NK-92 (cell line): ENCODE results near the gene NEURL1.
"Not testable (repeated sequence)": the region's sequence is repeated elsewhere in the genome, so short reads cannot be mapped to it uniquely, and the experiment has no call there.

ENCODE experiments used
- DNase-seq: peaks from one replicate; lab custom pipeline; 2025; ENCODE audit not compliant: unreplicated experiment; lab: John Stamatoyannopoulos, UW

The NEURL1 gene

DNA sequence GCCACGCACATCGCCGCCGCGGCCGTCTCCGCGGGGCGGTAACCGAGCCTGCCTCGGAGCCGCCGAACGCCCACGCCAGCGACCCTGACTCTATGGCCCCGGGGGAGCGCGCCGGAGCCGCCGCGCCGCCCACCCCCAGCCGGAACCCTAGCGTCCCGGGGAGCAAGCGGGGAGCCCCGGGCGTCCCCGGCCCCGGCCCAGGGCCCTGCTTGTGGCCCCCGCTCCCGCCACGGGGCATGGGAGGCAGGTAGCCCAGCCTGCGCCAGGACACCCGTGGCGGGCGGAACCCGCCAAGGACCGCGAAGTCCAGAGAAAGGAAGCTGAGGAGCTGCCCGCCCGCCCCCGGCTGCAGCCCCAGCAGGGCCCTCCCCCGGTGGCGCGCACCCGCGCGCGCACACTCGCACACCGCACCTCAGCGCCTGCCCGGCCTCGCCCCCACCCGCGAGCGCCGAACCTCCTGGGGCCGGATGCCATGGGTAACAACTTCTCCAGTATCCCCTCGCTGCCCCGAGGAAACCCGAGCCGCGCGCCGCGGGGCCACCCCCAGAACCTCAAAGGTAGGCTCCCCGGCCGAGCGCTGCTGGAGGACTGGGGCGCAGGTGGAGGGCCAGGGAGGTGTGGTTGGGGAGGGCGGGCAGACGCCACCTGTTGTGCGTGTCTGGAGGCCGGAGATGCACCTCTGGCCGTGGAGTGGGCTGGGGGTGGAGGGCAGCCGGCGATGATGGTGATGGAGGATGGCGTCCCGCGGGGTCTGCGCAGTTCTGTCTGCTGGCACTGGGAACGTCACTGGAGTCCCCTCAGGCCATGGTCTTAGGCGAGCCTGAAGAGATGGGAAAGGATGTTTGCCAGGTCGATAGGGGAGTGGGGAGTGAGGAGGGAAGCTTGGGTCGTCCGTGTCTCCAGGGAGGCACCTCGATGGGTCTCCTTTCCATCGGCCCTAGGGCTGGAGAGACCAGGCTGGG, 692 bp downstream of the NEURL1 start:
- DNase-seq, result no peak

DNA sequence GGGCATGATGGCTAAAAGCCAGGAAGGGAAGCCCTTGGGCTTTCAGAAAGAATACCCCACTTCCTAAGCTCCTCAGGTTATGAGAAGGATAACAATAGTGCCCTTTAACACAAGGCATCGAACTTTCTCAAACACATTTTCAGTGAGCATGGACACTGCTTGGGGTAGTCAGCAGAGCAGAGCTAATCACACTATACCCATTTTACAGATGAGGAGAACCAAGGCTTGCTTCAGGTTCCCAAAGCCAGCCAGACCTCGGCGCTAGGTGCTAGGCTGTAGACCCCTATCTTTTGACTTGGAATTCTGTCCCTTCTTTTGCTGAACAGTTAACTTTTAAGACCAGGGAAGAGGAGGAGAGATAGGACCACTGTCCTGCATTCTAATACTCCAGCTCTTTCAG, 1.8 kb downstream of the NEURL1 start:
- DNase-seq, result no peak

DNA sequence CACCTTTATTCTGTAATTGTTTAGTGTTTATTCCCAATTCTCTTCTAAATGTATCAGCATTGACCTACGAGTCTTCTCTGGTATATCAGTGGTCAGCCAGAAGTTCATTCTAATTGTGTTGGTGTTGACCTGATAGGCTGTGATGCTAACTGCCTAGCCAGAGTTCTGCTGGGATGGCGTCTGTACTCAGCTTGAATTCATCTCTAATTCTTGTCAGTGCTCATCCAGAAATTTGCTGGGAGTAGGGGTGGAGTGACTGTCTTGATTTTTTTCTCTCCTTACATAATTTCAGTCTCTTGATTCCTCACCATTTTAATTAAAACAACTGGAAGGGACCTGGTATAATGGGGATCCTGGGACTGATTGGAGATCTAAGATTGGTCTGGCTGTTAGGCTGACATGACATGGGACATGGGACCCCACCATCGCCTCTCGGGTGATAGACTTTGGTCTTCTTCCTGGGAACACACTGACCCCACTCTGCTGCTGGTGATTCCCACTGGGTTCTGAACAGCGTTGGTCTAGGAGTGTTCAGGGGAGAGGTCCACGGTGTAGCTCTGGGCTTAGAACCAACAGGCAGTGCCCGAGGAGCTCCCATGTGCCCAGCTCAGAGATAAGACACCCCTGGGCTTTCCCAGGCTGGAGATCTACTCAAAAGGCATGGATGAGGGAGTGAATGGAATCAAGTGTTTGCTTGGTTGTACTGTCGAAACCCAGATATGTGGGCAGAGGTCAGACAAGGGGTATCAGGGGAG, 3.8 kb downstream of the NEURL1 start:
- no peak for DNase-seq

DNA sequence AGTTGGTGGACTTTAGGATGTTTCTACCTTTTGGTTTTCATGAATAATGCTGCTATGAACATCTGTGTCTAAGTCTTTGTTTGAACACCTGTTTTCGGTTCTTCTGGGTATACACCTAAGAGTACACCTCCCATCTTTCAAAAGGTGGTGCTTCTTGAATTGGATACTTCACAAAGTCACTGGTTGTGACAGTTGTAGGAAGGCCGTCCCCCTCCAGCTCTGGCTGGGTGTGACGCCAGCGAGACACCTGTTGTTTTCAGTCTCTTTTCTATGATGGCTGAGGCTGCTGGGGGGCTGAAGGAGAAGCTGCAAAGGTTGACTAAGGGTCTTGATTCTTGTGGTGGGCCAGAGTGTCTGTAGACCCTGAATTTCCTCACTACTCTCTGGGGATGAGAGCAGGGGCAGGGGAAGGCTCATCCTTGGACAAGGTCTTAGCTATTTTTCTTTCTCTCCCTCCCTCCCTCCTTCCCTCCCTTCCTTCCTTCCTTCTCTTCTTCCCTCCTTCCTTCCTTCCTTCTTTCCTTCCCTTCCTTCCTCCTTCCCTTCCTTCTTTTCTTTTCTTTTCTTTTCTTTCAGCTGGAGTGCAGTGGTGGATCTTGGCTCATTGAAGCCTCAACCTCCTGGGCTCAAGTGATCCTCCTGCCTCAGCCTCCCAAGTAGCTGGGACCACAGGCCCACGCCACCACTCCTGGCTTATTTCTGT, 5.6 kb downstream of the NEURL1 start:
- DNase-seq, result no peak

DNA sequence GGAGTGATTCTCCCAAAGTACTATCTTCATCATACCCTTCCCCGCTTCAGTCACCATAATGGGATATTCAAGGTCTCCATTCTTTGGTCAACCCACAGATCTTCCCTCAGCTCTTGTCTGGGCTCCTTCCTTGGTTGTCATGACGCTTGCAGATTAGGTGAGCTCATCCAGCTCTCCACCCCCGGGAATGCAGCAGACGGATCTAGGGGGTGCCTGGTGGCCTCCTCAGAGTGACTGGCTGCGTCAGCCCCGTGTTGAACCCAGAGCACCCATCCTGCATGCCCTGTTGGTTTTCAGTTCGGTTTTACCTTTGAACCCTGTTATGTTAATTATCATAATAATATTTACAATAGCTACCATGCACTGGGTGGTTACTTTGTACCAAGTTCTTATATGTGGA, 6.4 kb downstream of the NEURL1 start:
- DNase-seq, result no peak

DNA sequence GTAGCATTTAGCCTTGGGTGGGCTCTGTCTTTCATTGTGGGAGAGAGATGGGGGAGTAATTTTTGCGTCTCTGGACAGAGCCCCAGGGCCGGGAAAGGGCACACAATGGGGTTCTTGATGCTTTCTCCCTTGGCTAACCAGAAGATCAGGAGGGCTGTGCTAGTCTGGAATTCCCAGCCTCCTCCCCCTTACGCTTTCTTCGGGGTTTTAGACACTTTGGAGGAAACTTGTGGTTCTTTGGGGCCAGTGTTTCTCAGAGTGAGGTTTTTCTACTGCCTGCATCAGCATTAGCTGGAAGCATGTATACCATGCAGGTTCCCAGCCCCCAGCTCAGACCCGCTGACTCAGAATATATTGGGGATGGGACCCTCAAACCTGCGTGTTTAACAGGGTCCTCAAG, 7.0 kb downstream of the NEURL1 start:
- DNase-seq, result no peak

DNA sequence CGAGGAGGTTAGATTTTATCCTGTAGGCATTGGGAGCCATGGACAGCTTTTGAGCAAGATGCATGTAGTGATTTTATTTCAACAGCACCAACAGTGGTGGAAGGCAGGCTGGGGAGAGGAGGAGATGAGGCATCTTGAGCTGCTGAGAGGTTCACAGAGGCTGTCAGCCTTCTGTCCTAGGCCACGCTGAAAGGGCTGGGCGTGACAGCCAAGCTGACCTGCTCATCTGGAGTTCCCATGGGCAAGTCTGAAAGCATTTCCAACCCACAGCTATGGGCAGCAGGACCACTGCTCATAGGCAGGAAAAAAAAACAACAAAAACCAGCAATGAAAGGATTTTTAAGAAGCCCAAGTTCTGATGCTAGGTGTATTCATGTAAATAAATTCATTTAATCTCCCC, 7.7 kb downstream of the NEURL1 start:
- no peak for DNase-seq

DNA sequence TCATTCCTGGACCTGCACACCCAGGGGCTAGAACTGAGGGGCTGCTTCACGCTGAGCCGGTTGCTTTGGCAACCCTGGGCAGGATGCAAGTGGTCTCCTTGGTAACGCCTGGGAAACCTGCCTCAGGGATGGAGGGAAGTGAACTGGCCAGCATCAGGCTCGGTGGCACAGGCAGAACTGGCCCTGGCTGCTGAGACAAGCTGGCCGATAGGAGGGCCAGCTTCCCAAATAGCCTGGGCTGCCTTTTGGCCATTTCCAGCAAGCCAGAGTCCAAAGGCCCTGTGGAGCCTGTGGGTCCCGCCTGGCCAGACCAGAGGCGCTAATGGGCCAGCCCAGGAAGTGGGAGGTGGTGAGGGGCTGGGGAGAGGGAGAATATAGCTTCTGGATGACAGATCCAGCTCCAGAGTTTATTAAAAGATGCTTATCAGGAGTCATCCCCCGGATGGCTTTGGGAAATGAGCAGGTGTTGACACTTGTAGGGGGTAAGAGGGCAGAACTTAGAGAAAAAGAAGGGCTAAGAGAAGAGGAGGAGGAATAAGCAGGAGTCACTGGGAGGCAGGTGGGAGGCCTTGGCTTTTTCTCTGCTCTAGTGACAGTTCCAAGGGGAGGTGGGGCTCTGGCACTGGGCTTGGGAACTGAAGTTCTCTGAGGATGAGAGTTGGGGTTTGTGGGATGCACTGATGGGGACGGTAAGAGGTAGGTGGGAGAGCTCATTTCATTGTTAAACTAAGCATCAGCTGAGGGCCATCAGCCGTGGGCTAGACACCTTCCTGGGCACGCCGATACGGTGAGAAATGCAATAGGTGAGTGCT, 9.6 kb downstream of the NEURL1 start:
- no peak for DNase-seq

DNA sequence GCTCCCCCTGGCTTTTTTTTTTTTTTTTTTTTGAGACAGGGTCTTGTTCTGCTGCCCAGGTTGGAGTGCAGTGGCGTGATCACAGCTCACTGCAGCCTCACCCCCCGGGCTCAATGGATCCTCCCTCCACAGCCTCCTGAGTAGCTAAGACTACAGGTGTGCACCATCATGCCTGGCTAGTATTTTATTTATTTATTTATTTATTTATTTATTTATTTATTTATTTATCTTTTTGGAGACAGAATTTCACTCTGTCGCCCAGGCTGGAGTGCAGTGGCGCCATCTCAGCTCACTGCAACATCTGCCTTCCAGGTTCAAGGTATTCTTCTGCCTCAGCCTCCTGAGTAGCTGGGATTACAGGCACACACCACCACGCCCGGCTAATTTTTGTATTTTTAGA, 10.3 kb downstream of the NEURL1 start:
- not testable (repeated sequence) for DNase-seq

DNA sequence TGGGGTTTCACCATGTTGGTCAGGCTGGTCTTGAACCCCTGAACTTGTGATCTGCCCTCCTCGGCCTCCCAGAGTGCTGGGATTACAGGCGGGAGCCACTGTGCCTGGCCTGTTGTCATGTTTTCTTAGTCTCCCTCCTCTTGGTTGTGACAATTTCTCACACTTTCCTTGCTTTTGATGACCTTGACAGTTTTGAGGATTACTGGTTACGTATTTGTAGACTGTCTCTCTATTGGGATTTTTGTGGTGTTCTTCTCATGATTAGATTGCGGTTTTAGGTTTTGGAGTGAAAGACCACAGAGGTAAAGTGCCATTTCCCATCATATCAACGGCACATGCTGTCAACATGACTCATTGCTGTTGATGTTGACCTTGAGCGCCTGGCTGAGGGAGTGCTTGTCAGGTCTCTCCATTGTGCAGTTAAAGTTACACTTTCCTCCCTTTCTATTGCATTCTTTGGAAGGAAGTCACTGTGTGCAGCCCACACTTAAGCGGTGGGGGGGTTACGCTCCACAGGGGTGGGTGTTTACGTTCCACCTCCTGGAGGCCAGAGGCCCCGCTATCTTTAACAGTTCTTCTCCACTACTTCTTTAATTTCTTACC, 10.8 kb downstream of the NEURL1 start:
- no peak for DNase-seq

DNA sequence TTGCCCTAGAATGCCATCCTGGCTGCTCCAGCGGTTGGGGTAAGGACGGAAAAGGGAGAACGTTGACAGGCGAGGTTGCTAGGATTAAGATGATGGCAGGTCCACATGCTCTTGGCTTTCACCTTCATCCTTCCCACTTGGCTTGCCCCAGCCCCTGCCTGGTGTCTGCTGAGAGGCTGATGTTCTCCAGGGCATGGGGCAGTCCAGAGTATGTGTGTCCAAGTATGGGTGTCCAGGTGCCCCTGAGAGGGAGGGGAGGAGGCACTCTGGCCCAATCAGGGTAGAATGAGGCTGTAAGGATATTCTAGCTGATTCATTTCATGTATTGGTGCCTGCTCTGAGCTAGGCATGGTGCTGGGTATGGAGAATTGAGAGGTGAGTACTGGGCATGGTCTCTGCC, 12.6 kb downstream of the NEURL1 start:
- no peak for DNase-seq

DNA sequence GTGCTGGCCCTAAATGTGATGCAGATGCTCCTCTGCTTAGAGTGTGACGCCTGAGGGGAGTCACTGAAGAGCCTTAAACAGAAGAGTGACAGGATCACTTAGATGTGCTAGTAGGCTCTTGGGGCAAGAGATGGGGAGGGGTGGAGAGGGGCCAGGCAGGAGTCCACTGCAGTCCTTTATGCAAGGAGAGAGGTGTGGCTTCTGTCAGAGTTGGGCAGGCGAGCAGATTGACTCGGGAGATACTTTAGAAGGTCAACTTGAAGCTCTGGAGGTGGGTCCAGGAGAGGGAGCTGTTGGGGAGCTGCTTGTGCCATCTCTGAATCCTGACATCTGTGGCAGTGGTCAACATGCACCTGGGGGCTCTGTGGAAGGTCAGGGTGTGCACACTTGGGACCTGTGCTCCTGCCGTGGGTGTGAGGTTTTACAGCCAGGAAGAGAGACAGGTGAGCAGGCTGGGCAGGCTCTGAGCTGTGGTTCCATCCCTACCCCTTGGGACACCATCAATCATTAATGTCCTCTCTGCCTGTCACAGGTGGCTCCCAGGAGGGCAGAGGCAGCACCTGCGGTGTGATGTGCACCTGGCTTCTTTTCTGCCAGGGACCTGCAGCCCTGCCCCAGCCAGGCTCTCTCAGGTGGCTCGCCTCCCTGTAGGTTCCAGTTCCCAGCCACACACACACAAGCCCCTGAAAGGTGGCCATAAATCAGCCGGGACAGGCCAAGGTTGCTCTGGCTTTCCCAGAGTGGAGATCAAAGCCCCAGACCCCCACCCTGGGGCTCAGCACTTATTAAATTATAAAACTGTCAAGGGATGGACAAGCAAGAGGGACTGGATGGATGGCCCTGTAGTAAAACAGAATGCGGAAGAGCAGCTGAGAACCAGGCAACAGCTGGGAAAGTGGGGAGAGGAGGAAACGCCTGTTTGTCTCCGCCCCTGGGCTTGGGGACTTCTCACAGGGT, 14.0 kb downstream of the NEURL1 start:
- no peak for DNase-seq

DNA sequence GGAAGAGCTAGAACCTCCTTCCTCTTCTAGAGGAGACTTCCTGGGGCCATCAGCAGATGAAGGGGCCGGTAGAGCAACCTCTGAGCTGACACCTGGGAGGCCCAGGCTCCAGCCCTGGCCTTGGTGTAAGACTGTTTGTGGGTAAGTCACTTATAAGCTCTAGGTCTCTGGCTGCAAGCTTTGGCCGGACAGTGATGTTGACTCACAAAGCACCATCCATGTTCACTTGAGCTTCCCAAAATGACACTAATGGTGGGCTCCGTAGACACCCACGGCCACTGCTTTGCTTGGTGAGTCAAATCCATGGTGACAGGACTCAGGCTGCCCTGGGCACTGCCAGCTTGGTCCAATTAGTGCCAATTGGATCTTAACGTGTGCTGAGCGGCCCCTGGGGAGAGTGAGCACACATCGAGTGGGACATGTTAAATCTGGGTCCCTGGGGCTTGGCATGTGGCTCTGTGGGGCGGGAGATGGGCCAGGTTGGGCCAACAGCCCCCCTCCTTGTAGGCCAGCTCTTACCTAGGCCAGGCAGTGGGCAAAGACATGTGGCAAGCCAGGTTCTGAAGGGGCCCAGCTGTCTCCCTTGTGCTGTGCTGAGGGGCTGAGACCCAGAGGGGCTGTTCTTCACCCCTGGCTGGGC, 16.7 kb downstream of the NEURL1 start:
- no peak for DNase-seq

DNA sequence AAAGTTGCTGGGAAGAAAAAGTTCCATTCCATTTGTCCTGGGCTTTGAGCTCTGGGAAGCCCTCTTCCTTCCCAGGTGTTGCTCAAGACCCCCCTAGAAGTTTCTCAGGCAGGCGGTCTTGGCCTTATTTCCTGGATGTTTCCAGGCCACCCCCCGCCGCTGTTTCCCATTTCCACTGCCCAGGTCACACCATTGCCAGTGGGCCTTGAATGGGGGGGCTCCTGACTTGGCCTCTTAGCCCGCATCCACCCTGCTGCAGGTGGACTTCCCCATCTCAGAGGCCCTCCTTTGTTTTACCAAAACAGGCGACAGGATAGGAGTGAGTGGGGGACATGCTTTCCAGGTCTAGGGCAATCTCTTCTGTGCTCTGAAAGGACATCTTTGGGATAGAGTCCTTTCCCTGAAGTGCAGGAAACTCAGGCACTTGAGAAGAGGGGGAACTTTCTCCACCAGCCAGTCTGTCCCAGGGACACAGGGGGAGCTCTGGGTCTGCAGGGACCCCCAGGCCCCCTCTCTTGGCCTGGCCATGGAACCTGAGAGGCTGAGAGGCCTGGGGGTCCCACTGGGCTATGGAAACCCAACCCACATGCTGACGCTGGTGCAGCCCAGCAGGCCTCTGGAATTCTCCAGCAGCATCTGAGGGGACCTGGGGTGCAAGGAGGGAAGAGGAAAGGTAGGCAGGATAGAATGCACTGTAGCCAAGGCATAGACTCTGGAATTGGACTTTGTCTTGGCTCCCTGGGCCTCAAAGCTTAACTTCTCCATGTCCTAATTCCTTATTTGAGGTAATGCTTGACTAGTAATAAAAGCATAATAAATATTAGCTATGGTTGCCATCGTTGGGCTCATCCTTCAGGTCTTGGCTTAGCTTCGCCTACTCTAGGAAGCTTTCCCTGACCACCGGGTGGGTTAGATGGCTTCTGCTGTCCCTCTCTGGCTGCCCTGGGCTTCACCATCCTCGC, 17.6 kb downstream of the NEURL1 start:
- no peak for DNase-seq

DNA sequence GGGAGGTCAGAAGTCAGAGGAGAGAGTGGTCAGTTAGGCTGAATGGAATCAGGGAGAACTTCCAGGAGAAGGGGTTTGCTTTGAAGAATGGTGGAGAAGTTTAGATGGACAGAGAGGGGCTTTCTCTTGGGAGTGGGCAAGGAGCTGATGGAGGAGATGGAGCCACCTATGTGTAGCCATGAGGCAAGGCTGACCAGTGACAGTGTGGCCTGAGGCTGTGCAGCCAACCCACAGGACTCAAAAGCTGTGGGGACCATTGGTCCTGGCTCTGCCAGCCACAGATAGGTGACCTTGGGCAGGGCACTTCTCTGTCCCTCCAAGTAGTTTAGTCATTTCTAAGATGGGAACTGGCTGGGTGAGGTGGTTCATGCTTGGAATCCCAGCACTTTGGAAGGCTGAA, 18.7 kb downstream of the NEURL1 start:
- no peak for DNase-seq

DNA sequence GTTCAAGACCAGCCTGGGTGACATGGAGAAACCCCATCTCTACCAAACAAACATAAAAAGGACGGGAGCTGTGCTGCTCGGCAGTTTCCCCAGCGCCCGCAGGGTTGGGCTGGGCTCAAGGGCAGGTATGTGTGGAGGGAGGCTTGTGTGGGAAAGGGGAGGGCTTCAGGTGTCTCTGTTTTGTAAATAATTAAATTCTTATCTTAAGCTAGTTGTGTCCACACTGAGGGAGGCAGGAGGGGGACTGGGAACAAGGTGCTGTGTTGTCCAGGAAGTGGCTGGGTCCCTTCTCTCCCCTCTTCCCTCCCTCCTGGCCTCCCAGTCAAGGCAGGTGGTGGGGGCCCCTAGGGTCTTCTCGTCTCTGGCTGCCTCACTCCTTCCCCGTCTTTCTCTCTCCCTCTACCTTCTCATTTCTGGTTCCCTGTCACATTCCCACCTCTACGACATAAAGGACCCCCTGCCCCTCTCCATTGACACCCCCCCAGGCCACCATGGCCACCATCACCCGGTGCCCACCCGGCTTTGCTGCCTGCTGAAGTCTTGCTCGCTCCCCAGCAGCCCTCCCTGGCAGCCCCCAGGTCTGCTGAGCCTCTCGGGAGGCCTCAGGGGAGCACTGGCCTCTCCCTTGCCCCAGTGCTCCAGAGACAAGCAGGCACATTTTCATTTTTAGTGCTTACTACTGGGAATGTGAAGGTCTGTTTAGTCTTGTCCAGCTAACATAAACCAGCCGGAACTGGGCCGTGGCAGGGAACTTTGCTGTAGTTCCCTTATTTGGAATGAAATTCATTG, 19.3 kb downstream of the NEURL1 start:
- DNase-seq, result no peak
